ENCODE measurements around the gene TDRD3. TPM values are rescaled to one million over a fixed set of nuclear protein-coding genes. Genes with fewer than 3 reads are reported as not detected.

TDRD3 gene
- total RNA-seq, 1 experiment from 2014 or later = 7.9 TPM

GRCh38 chr13:60453490-60453889 lies 56.5 kb downstream of the TDRD3 start:
- no peak for DNase-seq (ENCODE audit: low spot score)

- no peak for DNase-seq (ENCODE audit: low spot score)
Measured at GRCh38 chr13:60454425-60454824, 57.4 kb downstream of the TDRD3 start.

GRCh38 chr13:60463787-60464186 lies 66.8 kb downstream of the TDRD3 start:
- DNase-seq (ENCODE audit: low spot score) = no peak

GRCh38 chr13:60467098-60467497 lies 70.1 kb downstream of the TDRD3 start:
- DNase-seq (ENCODE audit: low spot score) = no peak

GRCh38 chr13:60479273-60479672 lies 82.3 kb downstream of the TDRD3 start:
- no peak for DNase-seq (ENCODE audit: low spot score)

- no peak for DNase-seq (ENCODE audit: low spot score)
Measured at GRCh38 chr13:60482012-60482411, 85.0 kb downstream of the TDRD3 start.

- DNase-seq (ENCODE audit: low spot score) = no peak
Measured at GRCh38 chr13:60484865-60485264, 87.8 kb downstream of the TDRD3 start.

GRCh38 chr13:60491531-60491930 lies 94.5 kb downstream of the TDRD3 start:
- no peak for DNase-seq (ENCODE audit: low spot score)

GRCh38 chr13:60492187-60492586 lies 95.2 kb downstream of the TDRD3 start:
- DNase-seq (ENCODE audit: low spot score) = no peak

- DNase-seq (ENCODE audit: low spot score) = no peak
Measured at GRCh38 chr13:60494296-60494695, 97.3 kb downstream of the TDRD3 start.

- no peak for DNase-seq (ENCODE audit: low spot score)
Measured at GRCh38 chr13:60501236-60501635, 104.2 kb downstream of the TDRD3 start.

- no peak for DNase-seq (ENCODE audit: low spot score)
Measured at GRCh38 chr13:60509601-60510386, 112.8 kb downstream of the TDRD3 start.

GRCh38 chr13:60511637-60512036 lies 114.6 kb downstream of the TDRD3 start:
- no peak for DNase-seq (ENCODE audit: low spot score)

- no peak for DNase-seq (ENCODE audit: low spot score)
Measured at GRCh38 chr13:60514891-60515290, 117.9 kb downstream of the TDRD3 start.

GRCh38 chr13:60519496-60519895 lies 122.5 kb downstream of the TDRD3 start:
- no peak for DNase-seq (ENCODE audit: low spot score)

- DNase-seq (ENCODE audit: low spot score) = no peak
Measured at GRCh38 chr13:60520902-60521569, 124.0 kb downstream of the TDRD3 start.

- no peak for DNase-seq (ENCODE audit: low spot score)
Measured at GRCh38 chr13:60538566-60538965, 141.5 kb downstream of the TDRD3 start.

GRCh38 chr13:60540276-60540675 lies 143.3 kb downstream of the TDRD3 start:
- no peak for DNase-seq (ENCODE audit: low spot score)

GRCh38 chr13:60562096-60562780 lies 165.2 kb downstream of the TDRD3 start:
- no peak for DNase-seq (ENCODE audit: low spot score)

GRCh38 chr13:60571571-60571970 lies 174.6 kb downstream of the TDRD3 start:
- DNase-seq (ENCODE audit: low spot score) = no peak

GRCh38 chr13:60572003-60572798 lies 175.2 kb downstream of the TDRD3 start:
- peak; percentile 25 for DNase-seq (ENCODE audit: low spot score)

- no peak for DNase-seq (ENCODE audit: low spot score)
Measured at GRCh38 chr13:60572855-60573254, 175.8 kb downstream of the TDRD3 start.
